GM23248 (cell line): Measurements from ENCODE around the gene CST8.

Experiments used
- EZH2 ChIP-seq: fragments of 200-600 bp; sonication (generic); IDR thresholded peaks from 2 replicates; pipeline ENCODE4 v1.6.1; 2018; ENCODE audit warnings: antibody characterized with exemption, mild to moderate bottlenecking; ENCODE audit not compliant: insufficient read depth, poor library complexity, severe bottlenecking
- EZH2phosphoT487 ChIP-seq: fragments of 200-600 bp; sonication (generic); IDR thresholded peaks from 2 replicates; pipeline ENCODE4 v1.6.1; 2018; ENCODE audit warnings: antibody characterized with exemption, moderate library complexity, mild to moderate bottlenecking, low read depth; ENCODE audit not compliant: insufficient read depth

- TF ChIP-seq EZH2phosphoT487 (no peak), EZH2 (no peak)
Observed at GRCh38 chr20:23536328-23536974, 45.5 kb downstream of the CST8 start.
